ENCODE measurements around the gene RSAD2. TPM values are rescaled to one million over a fixed set of nuclear protein-coding genes. Genes with fewer than 3 reads are reported as not detected.
"Not testable (repeated sequence)": the region's sequence is repeated elsewhere in the genome, so short reads cannot be mapped to it uniquely, and the experiment has no call there.

RSAD2 gene
- total RNA-seq, 2 experiments from 2014 or later = 8.1 to 10.2 TPM

DNA sequence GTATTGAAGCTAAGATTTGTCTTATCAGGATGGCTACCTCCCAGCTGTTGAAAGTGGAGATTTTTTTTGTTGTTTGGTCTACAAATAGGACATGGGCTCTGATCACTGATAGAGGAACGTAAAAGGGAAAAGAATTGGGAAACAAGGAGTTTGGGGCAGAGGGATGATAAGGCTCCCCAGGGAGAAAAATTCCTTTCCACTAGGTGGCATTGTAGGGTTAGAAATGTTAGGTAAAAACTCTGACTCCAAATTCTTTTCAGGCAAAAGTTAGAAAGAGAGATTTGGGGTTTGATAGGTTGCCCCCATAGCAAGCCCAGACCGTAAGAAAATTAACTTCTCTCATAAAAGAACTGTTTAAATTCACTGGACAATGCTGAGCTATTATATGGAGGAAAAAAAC, 31.7 kb upstream of the RSAD2 start:
- Mint-ChIP-seq H3K9me3 (ENCODE audit: low read depth) (peaks cover 61% of the 10 kb centered on the region), H3K27me3 (no peaks in the 10 kb centered on the region), H3K36me3 (ENCODE audit: low read depth) (peaks cover 52% of the 10 kb centered on the region), H3K4me3 (no peak overlapping the region), H3K27ac (no peak overlapping the region), H3K4me1 (no peaks in the 10 kb centered on the region)
- intact Hi-C loops (cut with DNase I, micrococcal nuclease) = no loop called here
- ATAC-seq (no peak), DNase-seq (no peak)
- POLR2A ChIA-PET = no interaction called here
- CTCF ChIA-PET = interaction anchor here (0.9 to 2.1 kb wide), 2 partner anchors 10 to 26 kb away, joined by 3 to 6 read pairs; no protein-coding TSS in a partner anchor

DNA sequence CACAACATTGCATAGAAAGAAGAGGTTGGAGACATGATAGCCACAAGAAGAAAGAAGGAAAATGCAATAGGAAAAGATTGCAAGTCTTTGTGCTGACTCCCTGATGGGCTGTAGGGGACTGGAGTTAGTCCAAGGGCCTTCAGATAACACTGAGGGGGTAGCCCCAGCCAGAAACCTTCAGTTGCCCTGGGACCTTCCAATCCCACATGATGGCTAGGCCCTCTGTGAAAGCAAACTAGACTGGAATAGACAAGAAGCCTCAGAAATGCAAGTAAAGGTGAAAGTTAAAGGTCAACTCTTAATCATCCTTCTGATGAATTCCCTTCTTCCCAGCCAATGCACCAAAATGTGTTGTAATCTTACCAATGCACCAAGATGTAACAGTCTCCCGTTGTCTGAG, 31.0 kb upstream of the RSAD2 start:
- Mint-ChIP-seq H3K4me1 (no peaks in the 10 kb centered on the region), H3K36me3 (ENCODE audit: low read depth) (peaks cover 55% of the 10 kb centered on the region), H3K27ac (no peak overlapping the region), H3K4me3 (no peak overlapping the region), H3K9me3 (ENCODE audit: low read depth) (peaks cover 57% of the 10 kb centered on the region), H3K27me3 (no peaks in the 10 kb centered on the region)
- ATAC-seq = no peak
- ChIA-PET POLR2A (no interaction called here), CTCF (interaction anchor here (2.1 kb wide), 1 partner anchor 11 kb away, joined by 6 read pairs; no protein-coding TSS in a partner anchor)
- DNase-seq = no peak
- intact Hi-C loops (cut with DNase I, micrococcal nuclease) = no loop called here

DNA sequence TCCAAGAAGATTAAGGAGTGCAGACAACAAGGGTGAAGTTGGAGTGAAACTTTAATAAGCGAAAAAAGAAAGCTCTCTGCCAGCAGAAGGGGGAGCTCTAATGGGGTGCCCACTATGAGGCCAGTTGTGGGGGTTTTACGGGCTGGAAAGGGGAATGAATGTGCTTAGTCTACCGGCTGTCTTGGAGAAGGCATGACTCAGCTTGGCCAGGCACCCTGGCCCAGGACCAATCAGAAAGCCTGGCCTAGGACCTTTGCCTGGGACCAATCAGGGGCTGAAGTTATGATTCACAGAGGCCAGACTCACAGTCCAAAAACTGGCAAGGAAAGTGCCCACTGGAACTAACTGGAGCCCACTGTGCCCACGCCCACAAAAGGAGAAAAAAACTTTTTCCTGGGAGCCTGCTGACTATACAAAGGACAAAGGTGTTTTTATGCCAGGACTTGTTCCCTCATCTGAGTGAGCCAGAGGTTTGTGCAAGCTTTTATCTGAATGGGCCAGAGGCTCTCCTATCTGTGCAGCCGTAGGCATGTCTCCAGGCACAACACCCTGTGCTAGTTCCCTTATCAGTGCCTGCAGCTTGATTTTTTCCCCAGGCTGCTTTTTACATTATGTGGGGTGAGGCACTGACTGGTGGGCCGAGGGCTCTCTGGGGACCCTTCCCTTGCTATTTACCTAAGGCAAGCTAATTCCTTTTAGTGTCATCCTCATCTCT, 30.5 kb upstream of the RSAD2 start:
- Mint-ChIP-seq H3K36me3 (ENCODE audit: low read depth) (peaks cover 57% of the 10 kb centered on the region), H3K4me1 (no peaks in the 10 kb centered on the region), H3K27me3 (no peaks in the 10 kb centered on the region), H3K9me3 (ENCODE audit: low read depth) (peaks cover 57% of the 10 kb centered on the region), H3K27ac (no peak overlapping the region), H3K4me3 (no peak overlapping the region)
- ChIA-PET POLR2A (no interaction called here), CTCF (interaction anchor here (0.6 to 1.9 kb wide), 5 partner anchors 10 to 197 kb away, joined by 3 to 10 read pairs (median 3); no protein-coding TSS in a partner anchor)
- DNase-seq (no peak), ATAC-seq (no peak)
- intact Hi-C loops (cut with DNase I, micrococcal nuclease) = no loop called here

DNA sequence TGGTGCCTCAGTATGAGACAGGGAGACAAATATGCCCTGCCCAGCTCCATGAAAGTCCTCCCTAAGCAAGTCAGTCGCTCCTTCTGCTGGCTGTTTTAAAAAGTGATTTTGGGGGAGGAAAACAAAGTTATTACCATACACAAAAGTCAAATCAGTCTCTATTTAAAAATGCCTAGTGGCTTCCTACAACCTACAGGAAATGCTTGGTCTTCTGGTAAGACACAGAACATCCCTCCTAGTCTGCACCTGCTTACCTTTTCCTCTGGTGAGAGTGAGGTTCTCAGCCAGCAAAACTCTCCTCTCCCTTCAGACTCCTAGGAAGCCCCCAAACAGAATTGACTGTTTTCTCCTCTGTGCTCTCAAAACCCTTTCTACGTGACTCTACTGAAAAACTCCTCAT, 25.4 kb upstream of the RSAD2 start:
- POLR2A ChIA-PET = no interaction called here
- CTCF ChIA-PET = no interaction called here
- H3K27me3 Mint-ChIP-seq = no peaks in the 10 kb centered on the region
- peaks cover 23% of the 10 kb centered on the region for H3K9me3 Mint-ChIP-seq (ENCODE audit: low read depth)
- H3K27ac Mint-ChIP-seq = no peak overlapping the region
- intact Hi-C loops (cut with DNase I, micrococcal nuclease) = no loop called here
- H3K4me1 Mint-ChIP-seq = peaks cover 2% of the 10 kb centered on the region
- no peak overlapping the region for H3K4me3 Mint-ChIP-seq
- DNase-seq = no peak
- peaks cover 66% of the 10 kb centered on the region for H3K36me3 Mint-ChIP-seq (ENCODE audit: low read depth)
- ATAC-seq = no peak

DNA sequence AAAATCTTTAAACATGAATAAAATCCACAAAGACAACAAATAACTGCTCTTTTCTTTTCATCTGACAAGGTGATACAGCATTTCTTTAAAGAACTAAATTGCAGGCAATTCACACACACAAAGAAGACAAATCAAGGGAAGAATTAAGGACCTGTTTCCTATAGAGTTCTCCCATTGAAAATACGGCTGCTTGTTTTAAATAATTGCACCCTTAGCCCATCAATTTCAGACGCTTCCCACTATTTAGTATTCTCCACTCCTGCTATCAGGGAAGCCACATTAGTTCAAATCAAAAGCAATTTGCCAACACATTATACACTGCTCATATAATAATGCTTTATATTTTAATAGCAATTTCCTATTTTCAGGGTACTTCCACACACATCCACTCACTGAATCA, 23.2 kb upstream of the RSAD2 start:
- ChIA-PET CTCF (no interaction called here), POLR2A (no interaction called here)
- Mint-ChIP-seq H3K4me3 (no peak overlapping the region), H3K4me1 (peaks cover 6% of the 10 kb centered on the region), H3K27ac (no peak overlapping the region), H3K9me3 (ENCODE audit: low read depth) (peaks cover 20% of the 10 kb centered on the region), H3K27me3 (no peaks in the 10 kb centered on the region), H3K36me3 (ENCODE audit: low read depth) (peaks cover 67% of the 10 kb centered on the region)
- ATAC-seq (no peak), DNase-seq (no peak)
- intact Hi-C loops (cut with DNase I, micrococcal nuclease) = no loop called here

DNA sequence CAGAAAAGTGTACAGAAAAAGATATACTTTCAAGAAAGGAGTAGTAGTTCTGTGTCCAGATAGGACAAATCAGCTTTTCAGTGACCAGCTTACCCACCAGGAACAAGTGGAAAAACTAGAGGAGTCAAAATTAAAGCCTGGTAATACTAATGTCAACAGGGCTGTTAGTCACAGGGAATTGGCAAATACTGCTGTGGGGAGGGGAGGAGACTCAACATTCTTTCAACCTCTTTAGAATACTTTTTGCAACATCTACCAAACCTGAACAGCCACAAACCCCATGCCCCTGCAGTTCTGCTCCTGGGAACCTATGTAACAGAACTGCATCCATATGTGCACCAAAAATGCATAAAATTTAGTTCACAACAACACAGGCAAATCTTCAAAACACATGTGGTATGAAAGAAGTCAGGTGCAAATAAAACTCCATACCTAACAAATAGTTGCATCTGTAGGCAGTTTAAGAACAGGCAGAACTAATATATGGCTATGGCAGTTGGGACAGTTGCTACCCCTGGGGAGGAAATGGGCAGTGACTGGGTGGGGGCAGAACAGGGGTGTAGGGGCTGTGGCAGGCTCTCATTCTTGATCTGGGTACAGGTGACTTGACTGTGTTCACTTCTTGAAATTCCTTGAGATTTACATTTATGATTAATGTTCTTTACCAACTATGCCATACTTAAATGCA, 21.6 kb upstream of the RSAD2 start:
- CTCF ChIA-PET = no interaction called here
- intact Hi-C loops (cut with DNase I, micrococcal nuclease) = no loop called here
- ATAC-seq (no peak), DNase-seq (no peak)
- POLR2A ChIA-PET = no interaction called here
- H3K4me1 Mint-ChIP-seq = peaks cover 6% of the 10 kb centered on the region
- H3K9me3 Mint-ChIP-seq (ENCODE audit: low read depth) = peaks cover 16% of the 10 kb centered on the region
- peaks cover 68% of the 10 kb centered on the region for H3K36me3 Mint-ChIP-seq (ENCODE audit: low read depth)
- H3K4me3 Mint-ChIP-seq = no peak overlapping the region
- H3K27ac Mint-ChIP-seq = no peak overlapping the region
- H3K27me3 Mint-ChIP-seq = no peaks in the 10 kb centered on the region

DNA sequence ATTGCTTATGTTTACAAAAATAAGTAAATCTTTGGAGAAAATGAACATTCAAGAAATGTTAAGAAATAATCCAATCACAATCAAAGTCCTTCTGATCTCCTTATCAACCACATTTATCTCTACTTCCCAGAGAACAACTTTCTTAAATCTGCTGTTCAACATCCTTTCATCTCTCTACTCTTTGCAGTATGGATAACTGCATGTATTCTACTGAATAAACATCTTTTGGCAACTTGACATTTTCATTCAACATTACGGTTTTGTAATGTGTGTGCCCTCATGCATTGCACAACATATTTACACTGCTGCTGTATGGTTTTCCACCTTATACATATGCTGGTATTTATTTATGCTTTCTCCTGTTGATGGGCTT, 21.0 kb upstream of the RSAD2 start:
- ChIA-PET POLR2A (no interaction called here), CTCF (no interaction called here)
- no peak overlapping the region for H3K27ac Mint-ChIP-seq
- no peaks in the 10 kb centered on the region for H3K27me3 Mint-ChIP-seq
- H3K36me3 Mint-ChIP-seq (ENCODE audit: low read depth) = peaks cover 68% of the 10 kb centered on the region
- no peak for DNase-seq
- ATAC-seq = no peak
- H3K9me3 Mint-ChIP-seq (ENCODE audit: low read depth) = peaks cover 16% of the 10 kb centered on the region
- intact Hi-C loops (cut with DNase I, micrococcal nuclease) = no loop called here
- H3K4me3 Mint-ChIP-seq = no peak overlapping the region
- H3K4me1 Mint-ChIP-seq = peaks cover 6% of the 10 kb centered on the region

DNA sequence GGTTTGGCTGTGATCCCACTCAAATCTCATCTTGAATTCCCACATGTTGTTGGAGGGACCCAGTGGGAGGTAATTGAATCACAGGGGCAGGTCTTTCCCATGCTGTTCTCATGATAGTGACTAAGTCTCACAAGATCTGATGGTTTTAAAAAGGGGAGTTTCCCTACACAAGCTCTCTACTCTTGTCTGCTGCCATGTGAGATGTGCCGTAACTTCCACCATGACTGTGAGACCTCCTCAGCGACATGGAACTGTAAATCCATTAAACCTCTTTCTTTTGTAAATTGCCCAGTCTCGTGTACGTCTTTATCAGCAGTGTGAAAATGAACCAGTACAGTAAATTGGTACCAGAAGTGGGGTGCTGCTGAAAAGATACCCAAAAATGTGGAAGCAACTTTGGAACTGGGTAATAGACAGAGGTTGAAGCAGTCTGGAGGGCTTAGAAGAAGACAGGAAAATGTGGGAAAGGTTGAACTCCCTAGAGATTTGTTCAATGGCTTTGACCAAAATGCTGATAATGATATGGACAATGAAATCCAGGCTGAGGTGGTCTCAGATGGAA, 19.0 kb upstream of the RSAD2 start:
- H3K27ac Mint-ChIP-seq; ATAC-seq; intact Hi-C loops (cut with DNase I, micrococcal nuclease); DNase-seq; H3K27me3 Mint-ChIP-seq; H3K4me1 Mint-ChIP-seq; CTCF ChIA-PET; POLR2A ChIA-PET; H3K4me3 Mint-ChIP-seq: not testable (repeated sequence)
- H3K36me3 Mint-ChIP-seq (ENCODE audit: low read depth) = peaks cover 68% of the 10 kb centered on the region
- H3K9me3 Mint-ChIP-seq (ENCODE audit: low read depth) = peaks cover 16% of the 10 kb centered on the region

DNA sequence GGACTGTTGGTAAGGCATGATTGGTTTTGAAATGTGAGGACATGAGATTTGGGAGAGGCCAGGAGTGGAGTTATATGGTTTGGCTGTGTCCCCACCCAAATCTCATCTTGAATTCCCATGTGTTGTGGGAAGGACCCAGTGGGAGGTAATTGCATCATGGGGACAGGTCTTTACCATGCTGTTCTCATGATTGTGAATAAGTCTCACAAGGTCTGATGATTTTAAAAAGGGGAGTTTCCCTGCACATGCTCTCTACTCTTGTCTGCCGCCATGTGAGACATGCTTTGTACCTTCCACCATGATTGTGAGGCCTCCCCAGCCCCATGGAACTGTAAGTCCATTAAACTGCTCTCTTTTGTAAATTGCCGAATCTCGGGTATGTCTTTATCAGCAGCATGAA, 17.3 kb upstream of the RSAD2 start:
- Mint-ChIP-seq H3K9me3 (ENCODE audit: low read depth) (peaks cover 16% of the 10 kb centered on the region), H3K36me3 (ENCODE audit: low read depth) (peaks cover 58% of the 10 kb centered on the region), H3K4me1 (peaks cover 13% of the 10 kb centered on the region), H3K4me3 (no peak overlapping the region), H3K27ac (no peak overlapping the region), H3K27me3 (peaks cover 3% of the 10 kb centered on the region)
- ChIA-PET CTCF (interaction anchor here (3.2 kb wide), 1 partner anchor 12 kb away, joined by 10 read pairs; no protein-coding TSS in a partner anchor), POLR2A (no interaction called here)
- intact Hi-C loops (cut with DNase I, micrococcal nuclease) = no loop called here
- ATAC-seq (no peak), DNase-seq (no peak)

DNA sequence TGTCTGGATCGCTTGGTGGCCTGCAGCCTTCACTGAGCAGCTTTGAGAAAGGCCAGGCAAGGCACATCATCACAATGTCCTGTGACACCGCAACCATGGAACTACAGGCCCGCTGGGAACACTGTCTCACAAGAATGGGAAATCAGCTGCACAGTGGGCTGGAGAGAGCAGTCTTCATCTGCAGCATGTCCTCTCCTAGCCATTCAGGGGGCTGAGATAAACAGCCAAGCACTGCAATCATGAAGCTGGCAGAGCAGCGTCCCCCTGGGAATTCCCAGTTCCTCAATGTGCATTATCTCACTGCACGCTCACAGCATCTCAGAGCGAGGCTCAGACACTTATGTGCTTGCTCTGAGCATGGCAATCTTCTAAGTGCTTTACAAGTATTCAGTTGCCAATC, 13.8 kb upstream of the RSAD2 start:
- Mint-ChIP-seq H3K27me3 (peaks cover 7% of the 10 kb centered on the region), H3K9me3 (ENCODE audit: low read depth) (peaks cover 9% of the 10 kb centered on the region), H3K27ac (no peak overlapping the region), H3K4me1 (peaks cover 13% of the 10 kb centered on the region), H3K4me3 (no peak overlapping the region), H3K36me3 (ENCODE audit: low read depth) (peaks cover 39% of the 10 kb centered on the region)
- intact Hi-C loops (cut with DNase I, micrococcal nuclease) = loop anchor here (2.0 kb wide), 2 partner anchors 29 to 53 kb away; partner anchors contain the start of gene RNF144A (in 1 of the 2)
- no peak for DNase-seq
- no peak for ATAC-seq
- POLR2A ChIA-PET = no interaction called here
- CTCF ChIA-PET = interaction anchor here (0.7 to 6.9 kb wide), 3 partner anchors 14 to 711 kb away, joined by 3 to 59 read pairs (median 4); partner anchors contain the start of gene RSAD2

DNA sequence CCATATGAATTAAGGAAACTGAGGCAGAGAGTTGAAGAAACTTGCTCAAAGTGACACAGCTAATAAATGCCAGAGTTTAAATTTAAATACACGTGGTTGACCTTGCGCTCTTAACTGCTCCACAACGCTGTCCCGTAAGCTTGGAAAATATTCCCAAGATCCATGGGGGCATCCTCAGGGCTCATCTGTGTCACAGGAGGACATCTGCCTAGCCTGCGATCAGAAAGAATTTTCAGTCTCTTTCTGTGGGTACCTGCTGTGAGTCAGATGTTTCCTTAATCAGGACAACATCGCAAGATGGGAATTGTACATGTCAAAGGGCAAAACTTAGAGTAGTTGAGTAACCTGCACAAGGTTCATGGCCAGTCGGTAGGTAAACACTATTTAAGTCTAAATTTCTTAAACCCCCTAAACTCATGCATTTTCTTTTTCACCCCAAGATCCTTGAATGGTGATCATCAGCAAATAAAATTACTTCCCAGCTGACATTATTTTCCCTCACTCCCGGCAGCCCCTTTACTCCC, 13.3 kb upstream of the RSAD2 start:
- CTCF ChIA-PET = interaction anchor here (0.7 to 6.9 kb wide), 6 partner anchors 14 to 710 kb away, joined by 3 to 59 read pairs (median 3); partner anchors contain the start of gene RSAD2
- ATAC-seq (no peak), DNase-seq (no peak)
- Mint-ChIP-seq H3K4me3 (peak overlapping the region; percentile 66), H3K4me1 (peaks cover 12% of the 10 kb centered on the region), H3K27ac (peak overlapping the region; percentile 72), H3K9me3 (ENCODE audit: low read depth) (peaks cover 4% of the 10 kb centered on the region), H3K27me3 (peaks cover 7% of the 10 kb centered on the region), H3K36me3 (ENCODE audit: low read depth) (peaks cover 34% of the 10 kb centered on the region)
- intact Hi-C loops (cut with DNase I, micrococcal nuclease) = loop anchor here (2.0 kb wide), 2 partner anchors 29 to 53 kb away; partner anchors contain the start of gene RNF144A (in 1 of the 2)
- POLR2A ChIA-PET = no interaction called here

Measured in activated CD4-positive, alpha-beta T cell treated with anti-CD3 and anti-CD28 coated beads for 36 hours (primary cell).